Panc1 (cell line): ENCODE data around the gene APLP2. TPM values are rescaled to one million over a fixed set of nuclear protein-coding genes. Genes with fewer than 3 reads are reported as not detected.

ENCODE experiments used
- ATAC-seq: fragments of 200-7000 bp; cut with Tn5 transposase; 2 replicates; pipeline ENCODE4 v1.9.1; 2020; ENCODE audit warnings: mild to moderate bottlenecking, moderate library complexity
- BruUV-seq: library from RNA; stranded (reverse); fragments of 400-500 nt; replicated peaks from 2 replicates; lab custom pipeline; 2021; lab: Mats Ljungman, UMichigan
- CTCF ChIA-PET: fragments of 300-600 bp; sonication (Branson Sonifier 250); formaldehyde crosslinking; loops from one replicate; lab custom pipeline; 2022; ENCODE audit warnings: antibody characterized with exemption; lab: Charles Lee
- POLR2A ChIA-PET: fragments of 300-600 bp; sonication (Branson Sonifier 250); formaldehyde crosslinking; loops from one replicate; lab custom pipeline; 2022; ENCODE audit warnings: antibody characterized with exemption; lab: Charles Lee
- DNase-seq: peaks from one replicate; pipeline ENCODE4 v3.0.0-alpha.2; 2010; ENCODE audit warnings: low read depth, low spot score
- H3K27ac ChIP-seq: 2 replicates; pipeline ENCODE4 v1.5.1; 2011; ENCODE audit warnings: mild to moderate bottlenecking, low read length, inconsistent platforms
- H3K27me3 ChIP-seq: fragments of 200-500 bp; sonication (Bioruptor generic); 2 replicates; pipeline ENCODE4 v1.6.0; 2014; ENCODE audit warnings: low read length, inconsistent platforms; ENCODE audit not compliant: control insufficient read depth, insufficient read depth
- H3K36me3 ChIP-seq: fragments of 200-500 bp; sonication (Bioruptor generic); 2 replicates; pipeline ENCODE4 v1.5.1; 2014; ENCODE audit warnings: inconsistent platforms, mild to moderate bottlenecking, low read length, moderate library complexity; ENCODE audit not compliant: control insufficient read depth, insufficient read depth
- H3K4me1 ChIP-seq: 2 replicates; pipeline ENCODE4 v1.5.1; 2011; ENCODE audit warnings: inconsistent platforms, mild to moderate bottlenecking, low read length, moderate library complexity; ENCODE audit not compliant: control insufficient read depth, insufficient read depth
- H3K4me3 ChIP-seq, 2 experiments: 2 replicates each; pipeline ENCODE4 v1.5.1; 2011 to 2012; ENCODE audit warnings: low read depth in 2 of 2, low read length in 2 of 2, mild to moderate bottlenecking in 2 of 2, inconsistent platforms in 1 of 2, moderate library complexity in 1 of 2
- H3K9me3 ChIP-seq: fragments of 200-500 bp; sonication (Bioruptor generic); 2 replicates; pipeline ENCODE4 v1.5.1; 2014; ENCODE audit warnings: low read depth, mild to moderate bottlenecking, inconsistent platforms, low read length, moderate library complexity; ENCODE audit not compliant: control insufficient read depth, insufficient read depth
- CTCF ChIP-seq: fragments of 450-650 bp; IDR thresholded peaks from 2 replicates; pipeline ENCODE4 v1.5.1; 2017; ENCODE audit warnings: mild to moderate bottlenecking
- POLR2AphosphoS5 ChIP-seq: IDR thresholded peaks from 2 replicates; pipeline ENCODE4 v1.6.1; 2012; ENCODE audit warnings: mild to moderate bottlenecking, low read depth, low read length, moderate library complexity
- REST ChIP-seq, 2 experiments: IDR thresholded peaks; 2 replicates each; pipeline ENCODE4 v1.6.1; 2011 to 2012; ENCODE audit warnings: low read depth in 2 of 2, control low read depth in 1 of 2, low read length in 1 of 2, mild to moderate bottlenecking in 1 of 2, moderate library complexity in 1 of 2; ENCODE audit not compliant: insufficient read depth in 1 of 2
- SIN3A ChIP-seq: IDR thresholded peaks from 2 replicates; pipeline ENCODE4 v1.6.1; 2012; ENCODE audit warnings: low read depth, mild to moderate bottlenecking, low read length, moderate library complexity, borderline replicate concordance; ENCODE audit not compliant: insufficient read depth
- TCF7L2 ChIP-seq: IDR thresholded peaks from 2 replicates; pipeline ENCODE4 v1.6.1; 2011; ENCODE audit warnings: mild to moderate bottlenecking, low read depth, low read length, inconsistent platforms
- in situ Hi-C: cut with HindIII; loops from 2 replicates; pipeline ENCODE4 v1.10.0; 2016; ENCODE audit warnings: low sequenced_read_pairs, low pct_unique_long_range_greater_than_20kb
- intact Hi-C: fragments of 100-400 bp; cut with micrococcal nuclease; formaldehyde crosslinking; loops from one replicate; pipeline ENCODE4 v1.10.0; 2022; ENCODE audit not compliant: unreplicated experiment
- total RNA-seq: library from RNA; stranded (reverse); gene quantifications from one replicate; pipeline ENCODE4 v1.2.1, GENCODE V29; 2021; ENCODE audit not compliant: unreplicated experiment

The APLP2 gene
- total RNA-seq, 1 experiment from 2014 or later: 589 TPM

- DNase-seq (no peak), ATAC-seq (no peak)
- BruUV-seq: no TSS peak
- H3K9me3 ChIP-seq: no peaks in the 10 kb centered on the region
- POLR2A ChIA-PET: interaction anchor here (0.7 kb wide), 1 partner anchor 39 kb away, joined by 3 read pairs; no protein-coding TSS in a partner anchor
- H3K36me3 ChIP-seq: peaks cover 24% of the 10 kb centered on the region
- no peaks in the 10 kb centered on the region for H3K27me3 ChIP-seq
- intact Hi-C loops: no loop called here
- CTCF ChIA-PET: interaction anchor here (0.6 kb wide), 1 partner anchor 170 kb away, joined by 3 read pairs; no protein-coding TSS in a partner anchor
- peaks cover 13% of the 10 kb centered on the region for H3K4me1 ChIP-seq
- in situ Hi-C loops: no loop called here
- H3K27ac ChIP-seq: no peak overlapping the region
- H3K4me3 ChIP-seq: no peak overlapping the region
- no peak for TF ChIP-seq SIN3A
- TF ChIP-seq REST (IDR thresholded peaks at IDR 0.05; ENCODE audit: insufficient read depth in 1 of 2, low read depth in 2 of 2, low read length in 1 of 2): no peak
- no peak for TF ChIP-seq TCF7L2
- no peak for TF ChIP-seq CTCF
- no peak for TF ChIP-seq POLR2AphosphoS5
Measured at GRCh38 chr11:130115218-130115617, 45.5 kb downstream of the APLP2 start.

- no TSS peak for BruUV-seq
- in situ Hi-C loops: no loop called here
- H3K36me3 ChIP-seq: peaks cover 23% of the 10 kb centered on the region
Measured at GRCh38 chr11:130118165-130118564, 48.5 kb downstream of the APLP2 start.

More at GRCh38 chr11:130118165-130118564, 48.5 kb downstream of the APLP2 start:
- no peak overlapping the region for H3K27ac ChIP-seq
- intact Hi-C loops: no loop called here
- POLR2A ChIA-PET: no interaction called here
- H3K27me3 ChIP-seq: no peaks in the 10 kb centered on the region
- no peaks in the 10 kb centered on the region for H3K9me3 ChIP-seq
- no peak overlapping the region for H3K4me3 ChIP-seq
- ATAC-seq (no peak), DNase-seq (no peak)
- CTCF ChIA-PET: no interaction called here
- peaks cover 13% of the 10 kb centered on the region for H3K4me1 ChIP-seq
- TF ChIP-seq REST (IDR thresholded peaks at IDR 0.05; ENCODE audit: insufficient read depth in 1 of 2, low read depth in 2 of 2, low read length in 1 of 2) (no peak), CTCF (no peak), TCF7L2 (no peak), SIN3A (no peak), POLR2AphosphoS5 (no peak)
